NB4 (cell line): ENCODE data around the gene TTLL6.

ENCODE experiments used
- DNase-seq: peaks from one replicate; pipeline ENCODE4 v3.0.0; 2010; ENCODE audit warnings: low read depth
- H3K4me3 ChIP-seq: one replicate; pipeline ENCODE4 v1.5.1; 2011; ENCODE audit warnings: mild to moderate bottlenecking, low read depth, low read length, moderate library complexity
- CTCF ChIP-seq: IDR thresholded peaks from one replicate; pipeline ENCODE4 v1.5.1; 2012; ENCODE audit warnings: low read depth, low read length
- MAX ChIP-seq: IDR thresholded peaks from 2 replicates; pipeline ENCODE4 v1.6.1; 2011; ENCODE audit warnings: low read depth, low read length
- MYC ChIP-seq: IDR thresholded peaks from 2 replicates; pipeline ENCODE4 v1.6.1; 2011; ENCODE audit warnings: low read depth, low read length
- POLR2A ChIP-seq: IDR thresholded peaks from 2 replicates; pipeline ENCODE4 v1.6.1; 2011; ENCODE audit warnings: mild to moderate bottlenecking; ENCODE audit not compliant: insufficient read length; ENCODE audit errors: extremely low read depth

Gene TTLL6

GRCh38 chr17:48760411-48760810 is 56.6 kb downstream of the TTLL6 start:
- TF ChIP-seq CTCF (no peak), POLR2A (no peak), MAX (no peak), MYC (no peak)
- DNase-seq, result no peak
- no peak overlapping the region for H3K4me3 ChIP-seq

DNA sequence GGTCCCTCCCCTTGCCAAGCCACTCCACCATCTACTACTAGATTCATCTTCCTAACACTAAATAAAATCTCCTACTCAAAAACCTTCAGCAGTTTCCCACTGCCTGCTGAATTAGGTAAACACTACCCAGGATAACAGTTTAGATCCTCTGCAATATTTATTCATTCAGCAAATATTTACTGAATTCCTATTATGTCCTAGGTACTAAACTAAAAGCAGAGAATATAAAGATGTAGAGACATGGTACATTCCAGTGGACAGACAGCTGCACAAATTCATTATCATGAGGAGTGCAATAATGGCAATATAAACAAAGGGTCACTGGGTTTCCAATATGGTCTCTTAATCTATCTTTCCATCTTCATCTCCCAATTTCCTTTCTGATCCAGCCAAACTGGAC is 57.7 kb downstream of the TTLL6 start:
- no peak for DNase-seq
- TF ChIP-seq MYC, result no peak
- TF ChIP-seq MAX, result no peak
- TF ChIP-seq CTCF, result no peak
- no peak for TF ChIP-seq POLR2A
- no peak overlapping the region for H3K4me3 ChIP-seq

DNA sequence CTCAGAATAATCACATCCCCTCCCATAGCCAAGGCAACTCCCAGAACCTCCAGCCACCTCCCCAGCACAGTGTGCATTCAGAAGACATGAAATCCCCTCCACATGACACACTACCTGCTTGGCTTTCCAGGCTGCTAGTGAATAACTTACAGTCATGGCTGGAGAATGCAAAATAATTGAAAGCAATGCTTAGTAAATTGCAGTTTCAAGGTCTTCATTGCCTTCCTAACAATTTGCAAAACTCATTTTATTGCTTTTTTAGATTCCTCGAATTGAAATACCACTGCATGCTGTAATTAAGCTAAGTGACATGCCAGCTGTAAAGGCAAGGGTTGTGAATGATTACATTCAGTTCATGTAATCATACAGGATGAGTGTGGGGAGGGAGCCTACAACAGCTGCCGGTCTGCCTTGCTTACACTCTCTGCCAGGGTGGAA is 59.5 kb downstream of the TTLL6 start:
- no peak for DNase-seq
- no peak overlapping the region for H3K4me3 ChIP-seq
- TF ChIP-seq CTCF, result no peak
- TF ChIP-seq MAX, result no peak
- TF ChIP-seq POLR2A, result no peak

DNA sequence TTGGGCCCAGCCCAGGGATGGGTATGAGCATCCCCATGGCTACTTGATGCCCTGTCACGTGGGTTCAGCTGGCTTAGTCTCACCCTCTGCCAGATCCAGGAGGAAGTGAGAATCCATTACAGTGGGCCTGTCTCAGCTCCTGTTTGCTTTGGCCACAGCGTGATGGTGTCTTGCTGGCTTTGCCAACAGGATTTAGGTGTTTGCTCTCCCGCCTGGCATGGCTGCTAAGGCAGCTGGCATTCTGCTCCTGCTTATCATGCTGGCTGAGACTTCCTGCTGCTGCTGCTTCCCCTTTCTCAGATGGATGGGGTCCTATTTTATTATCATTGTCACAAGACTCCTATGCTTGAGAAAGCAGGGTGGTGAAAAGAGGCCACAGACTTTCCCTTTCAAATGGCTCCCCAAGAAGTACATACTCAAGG is 60.2 kb downstream of the TTLL6 start:
- TF ChIP-seq POLR2A, result no peak
- TF ChIP-seq CTCF, result no peak
- TF ChIP-seq MAX, result no peak
- TF ChIP-seq MYC, result no peak
- no peak overlapping the region for H3K4me3 ChIP-seq
- DNase-seq, result peak; percentile 40

DNA sequence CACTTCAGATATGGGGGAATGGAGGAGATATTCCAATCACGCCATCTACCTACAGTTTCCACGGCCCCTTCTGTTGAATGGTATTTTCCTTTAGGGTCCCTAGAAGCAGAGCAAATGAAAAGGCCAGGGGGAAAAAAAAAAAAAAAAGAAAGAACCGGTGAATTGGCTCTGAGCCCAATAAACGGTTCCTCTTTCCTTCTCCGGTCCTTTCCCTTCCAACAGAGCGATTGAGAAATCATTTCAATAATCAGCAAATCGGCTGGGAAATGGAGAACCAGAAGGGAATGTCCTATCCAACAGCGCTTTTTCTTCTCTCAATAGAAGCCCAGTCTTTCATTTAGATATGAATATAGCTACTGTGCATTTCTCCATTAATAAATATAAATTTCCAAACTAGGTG is 61.7 kb downstream of the TTLL6 start:
- TF ChIP-seq MAX (no peak), POLR2A (no peak), CTCF (no peak), MYC (no peak)
- peak; percentile 16 for DNase-seq
- H3K4me3 ChIP-seq, result no peak overlapping the region

- no peak for TF ChIP-seq POLR2A
- no peak for TF ChIP-seq MYC
- no peak for TF ChIP-seq MAX
- no peak for TF ChIP-seq CTCF
- H3K4me3 ChIP-seq, result no peak overlapping the region
- no peak for DNase-seq
These were observed 62.3 kb downstream of the TTLL6 start for GRCh38 chr17:48754500-48755261.
